CD14-positive monocyte (primary cell): ENCODE measurements around the gene CCS. TPM values are rescaled to one million over a fixed set of nuclear protein-coding genes. Genes with fewer than 3 reads are reported as not detected.

Experiments
- DNase-seq, 3 donors: peaks; one replicate each; pipeline ENCODE4 v3.0.0-alpha.2; 2011 to 2022
- H2AFZ ChIP-seq: 2 replicates; pipeline ENCODE4 v1.6.0; 2012; ENCODE audit warnings: mild to moderate bottlenecking, low read depth, low read length, inconsistent platforms; ENCODE audit not compliant: insufficient read depth, poor library complexity, severe bottlenecking
- H3K27ac ChIP-seq, 2 donors: 1 replicate in 1 of 2; 2 replicates in 1 of 2; pipeline ENCODE4 v1.5.1; 2012 to 2013; ENCODE audit warnings: low read length in 2 of 2, control low read depth in 1 of 2, inconsistent platforms in 1 of 2, low read depth in 1 of 2, mild to moderate bottlenecking in 1 of 2
- H3K27me3 ChIP-seq, 2 donors: one replicate each; pipeline versions ENCODE4 v1.6.0 to v1.6.1; 2011 to 2013; ENCODE audit warnings: low read length in 2 of 2; ENCODE audit not compliant: control insufficient read depth in 2 of 2, insufficient read depth in 2 of 2
- H3K36me3 ChIP-seq, 2 donors: replicated peaks in 1 of 2; 1 replicate in 1 of 2; 2 replicates in 1 of 2; pipeline versions ENCODE4 v1.5.1 to v1.6.1; 2012 to 2013; ENCODE audit warnings: low read length in 2 of 2, control low read depth in 1 of 2, inconsistent platforms in 1 of 2, mild to moderate bottlenecking in 1 of 2; ENCODE audit not compliant: insufficient read depth in 2 of 2, control insufficient read depth in 1 of 2
- H3K4me1 ChIP-seq, 2 donors: 1 replicate in 1 of 2; 2 replicates in 1 of 2; pipeline versions ENCODE4 v1.5.1 to v1.6.1; 2012 to 2013; ENCODE audit warnings: low read length in 2 of 2, control low read depth in 1 of 2, inconsistent platforms in 1 of 2, mild to moderate bottlenecking in 1 of 2, moderate library complexity in 1 of 2; ENCODE audit not compliant: insufficient read depth in 2 of 2, control insufficient read depth in 1 of 2
- H3K4me2 ChIP-seq: replicated peaks from 2 replicates; pipeline ENCODE3; 2012; ENCODE audit warnings: low read length, moderate library complexity, mild to moderate bottlenecking; ENCODE audit not compliant: poor library complexity, severe bottlenecking; ENCODE audit errors: extremely low read depth
- H3K4me3 ChIP-seq, 3 experiments: fragments of 200-600 bp in 1 of 3; sonication (generic) in 1 of 3; replicated peaks in 1 of 3; 1 replicate in 2 of 3; 2 replicates in 1 of 3; pipeline ENCODE4 v1.5.1; 2011 to 2013; ENCODE audit warnings: low read length in 3 of 3, mild to moderate bottlenecking in 3 of 3, control low read depth in 2 of 3, low read depth in 2 of 3, inconsistent platforms in 1 of 3, moderate library complexity in 1 of 3
- H3K79me2 ChIP-seq: 2 replicates; pipeline ENCODE4 v1.6.0; 2012; ENCODE audit warnings: mild to moderate bottlenecking, control low read depth, inconsistent platforms, low read length, moderate library complexity; ENCODE audit not compliant: insufficient read depth
- H3K9ac ChIP-seq: 2 replicates; pipeline ENCODE4 v1.6.0; 2017; ENCODE audit warnings: low read length, mild to moderate bottlenecking; ENCODE audit not compliant: insufficient read depth, poor library complexity, severe bottlenecking
- H3K9me3 ChIP-seq, 2 donors: replicated peaks in 1 of 2; 1 replicate in 1 of 2; 2 replicates in 1 of 2; pipeline versions ENCODE4 v1.5.1 to v1.6.1; 2012 to 2013; ENCODE audit warnings: low read length in 2 of 2, control low read depth in 1 of 2; ENCODE audit not compliant: control insufficient read depth in 1 of 2, insufficient read depth in 1 of 2
- H4K20me1 ChIP-seq: 2 replicates; pipeline ENCODE4 v1.6.0; 2012; ENCODE audit warnings: mild to moderate bottlenecking, low read length, control low read depth, moderate library complexity; ENCODE audit not compliant: insufficient read depth
- H3K27ac Mint-ChIP-seq, 7 donors: one replicate each; pipeline ENCODE4 v1.8.0; 2020; ENCODE audit warnings: mild to moderate bottlenecking in 7 of 7, mixed read lengths in 7 of 7, moderate library complexity in 6 of 7, inconsistent platforms in 2 of 7
- H3K27me3 Mint-ChIP-seq, 3 donors: one replicate each; pipeline ENCODE4 v1.8.0; 2021 to 2022; ENCODE audit warnings: low read depth in 3 of 3, mild to moderate bottlenecking in 3 of 3, mixed read lengths in 3 of 3, moderate library complexity in 3 of 3, inconsistent platforms in 1 of 3
- H3K36me3 Mint-ChIP-seq, 2 donors: one replicate each; pipeline ENCODE4 v1.8.0; 2020; ENCODE audit warnings: mixed read lengths in 2 of 2, inconsistent platforms in 1 of 2, mild to moderate bottlenecking in 1 of 2
- H3K4me1 Mint-ChIP-seq: one replicate; pipeline ENCODE4 v1.8.0; 2020; ENCODE audit warnings: mild to moderate bottlenecking, mixed read lengths
- H3K4me3 Mint-ChIP-seq, 2 donors: one replicate each; pipeline ENCODE4 v1.8.0; 2020; ENCODE audit warnings: mild to moderate bottlenecking in 2 of 2, mixed read lengths in 2 of 2, moderate library complexity in 1 of 2
- H3K9me3 Mint-ChIP-seq, 7 donors: one replicate each; pipeline ENCODE4 v1.8.0; 2020 to 2022; ENCODE audit warnings: mixed read lengths in 7 of 7, mild to moderate bottlenecking in 6 of 7, moderate library complexity in 6 of 7, inconsistent platforms in 2 of 7
- WGBS: methylation state at CpG from one replicate; pipeline ENCODE4 v1.1.5; 2013; ENCODE audit warnings: missing lambda C conversion rate; ENCODE audit not compliant: insufficient coverage; 5-methylcytosine and 5-hydroxymethylcytosine counted together
- intact Hi-C, 2 donors: fragments of 100-400 bp; cut with micrococcal nuclease; formaldehyde crosslinking; loops; one replicate each; pipeline versions ENCODE4 v1.15.0 to v1.15.1; 2023
- polyA plus RNA-seq, 3 donors: library from polyadenylated mRNA; depleted of rRNA in 1 of 3; unstranded in 2 of 3; stranded (reverse) in 1 of 3; fragments of 300-500 nt in 2 of 3; fragments of >200 nt in 1 of 3; fragmentation: Illumina TruSeq in 2 of 3; gene quantifications; 1 replicate in 2 of 3; 2 replicates in 1 of 3; pipeline ENCODE4 v1.2.3, GENCODE V29; 2012 to 2021
- TF ChIP-seq, protein P1 (sequence below): fragments of 200-600 bp; IDR thresholded peaks from one replicate; pipeline ENCODE4 v1.8.0; 2022; ENCODE audit warnings: antibody characterized with exemption, mild to moderate bottlenecking

CCS gene
- polyA plus RNA-seq, 3 donors, result 26.9 to 67.9 (median 37.0) TPM

DNA sequence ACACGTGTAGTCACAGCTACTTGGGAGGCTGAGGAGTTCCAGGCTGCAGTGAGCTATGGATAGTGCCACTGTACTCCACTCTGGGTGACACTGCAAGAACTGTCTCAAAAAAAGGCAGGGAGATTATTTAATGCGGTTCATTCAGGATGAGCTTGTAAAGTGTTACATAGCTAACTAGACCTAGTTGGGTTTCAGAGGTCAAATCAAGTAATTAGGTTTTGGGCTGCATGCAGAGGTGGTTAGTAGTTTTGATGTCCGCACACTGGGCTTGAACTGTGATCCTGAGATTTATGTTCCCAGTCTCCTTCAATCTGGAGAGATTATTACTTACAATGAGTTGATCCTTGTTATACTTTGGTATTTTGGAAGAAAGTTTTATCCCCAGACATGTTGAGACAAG lies 43.4 kb downstream of the CCS start:
- H2AFZ ChIP-seq, result no peak overlapping the region
- peaks cover 26 to 45% of the 10 kb centered on the region in 2 donors for H3K36me3 ChIP-seq
- intact Hi-C loops, result loop anchor here in 1 of 2 donors (5.0 kb wide), 1 partner anchor 41 kb away; the partner anchor contains the start of gene RBM4B
- H3K27me3 ChIP-seq, result no peaks in the 10 kb centered on the region
- Mint-ChIP-seq H3K4me3 (no peak overlapping the region), H3K4me1 (peaks cover 33% of the 10 kb centered on the region), H3K27ac (peak overlapping the region in 3 of 7 donors; percentile 3 to 63 (median 25)), H3K9me3 (peaks cover 0 to 2% (median 0%) of the 10 kb centered on the region in 7 donors), H3K27me3 (no peaks in the 10 kb centered on the region), H3K36me3 (peaks cover 24 to 51% of the 10 kb centered on the region in 2 donors)
- peaks cover 75% of the 10 kb centered on the region for H4K20me1 ChIP-seq
- WGBS, result 94% methylated on average over 2 of the region's 3 CpGs
- H3K4me2 ChIP-seq, result no peak overlapping the region
- H3K4me3 ChIP-seq, result no peak overlapping the region
- peak overlapping the region in 1 of 2 donors; percentile 46 for H3K27ac ChIP-seq
- no peak overlapping the region for H3K9ac ChIP-seq
- peaks cover 96% of the 10 kb centered on the region for H3K79me2 ChIP-seq
- TF ChIP-seq, protein P1, sequence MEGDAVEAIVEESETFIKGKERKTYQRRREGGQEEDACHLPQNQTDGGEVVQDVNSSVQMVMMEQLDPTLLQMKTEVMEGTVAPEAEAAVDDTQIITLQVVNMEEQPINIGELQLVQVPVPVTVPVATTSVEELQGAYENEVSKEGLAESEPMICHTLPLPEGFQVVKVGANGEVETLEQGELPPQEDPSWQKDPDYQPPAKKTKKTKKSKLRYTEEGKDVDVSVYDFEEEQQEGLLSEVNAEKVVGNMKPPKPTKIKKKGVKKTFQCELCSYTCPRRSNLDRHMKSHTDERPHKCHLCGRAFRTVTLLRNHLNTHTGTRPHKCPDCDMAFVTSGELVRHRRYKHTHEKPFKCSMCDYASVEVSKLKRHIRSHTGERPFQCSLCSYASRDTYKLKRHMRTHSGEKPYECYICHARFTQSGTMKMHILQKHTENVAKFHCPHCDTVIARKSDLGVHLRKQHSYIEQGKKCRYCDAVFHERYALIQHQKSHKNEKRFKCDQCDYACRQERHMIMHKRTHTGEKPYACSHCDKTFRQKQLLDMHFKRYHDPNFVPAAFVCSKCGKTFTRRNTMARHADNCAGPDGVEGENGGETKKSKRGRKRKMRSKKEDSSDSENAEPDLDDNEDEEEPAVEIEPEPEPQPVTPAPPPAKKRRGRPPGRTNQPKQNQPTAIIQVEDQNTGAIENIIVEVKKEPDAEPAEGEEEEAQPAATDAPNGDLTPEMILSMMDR, result no peak
- H3K9me3 ChIP-seq, result no peaks in the 10 kb centered on the region
- no peak for DNase-seq
- H3K4me1 ChIP-seq, result peaks cover 35 to 36% of the 10 kb centered on the region in 2 donors

DNA sequence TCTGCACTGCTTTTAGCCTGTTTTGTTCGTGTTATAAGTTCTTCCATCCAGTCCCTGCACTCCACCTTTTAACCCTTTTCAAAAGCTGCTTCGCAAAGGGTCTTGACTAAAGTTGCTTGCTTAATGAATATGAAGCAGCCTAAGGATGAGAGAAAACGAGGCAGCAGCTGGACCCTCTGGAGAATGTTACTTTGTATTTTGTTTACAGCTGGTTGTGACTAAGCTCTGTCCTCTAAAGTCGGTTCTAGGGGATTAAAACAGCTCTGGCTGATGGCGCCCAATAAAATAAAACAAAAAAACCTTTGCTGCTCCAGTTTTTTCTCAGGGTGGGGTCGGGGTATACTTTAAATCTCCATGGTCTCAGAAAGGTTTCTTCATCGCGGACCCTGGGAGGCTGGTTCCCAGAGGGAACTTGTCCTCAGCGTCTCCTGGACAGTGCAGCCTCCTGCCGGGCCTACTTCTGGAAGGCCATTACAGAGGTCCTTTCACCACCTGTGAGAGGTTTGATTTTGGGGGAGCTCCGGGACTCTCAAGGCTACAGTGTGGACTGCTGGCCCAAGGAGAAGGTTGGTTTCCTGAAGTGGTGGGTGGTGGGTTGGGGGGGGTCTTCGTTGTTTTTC lies 44.7 kb downstream of the CCS start:
- 55% methylated on average over 9 of the region's 12 CpGs for WGBS
- peak overlapping the region; percentile 88 for H3K9ac ChIP-seq
- peaks cover 44% of the 10 kb centered on the region for H3K4me1 Mint-ChIP-seq
- H3K4me2 ChIP-seq, result peak overlapping the region; percentile 68
- H2AFZ ChIP-seq, result peak overlapping the region; percentile 69
- intact Hi-C loops, result loop anchor here in 1 of 2 donors (2.0 to 5.0 kb wide), 2 partner anchors 21 to 40 kb away; partner anchors contain the start of genes RBM14 and RBM4B
- H3K36me3 ChIP-seq, result peaks cover 37 to 50% of the 10 kb centered on the region in 2 donors
- TF ChIP-seq, protein P1, result no peak
- peak overlapping the region; percentile 92 to 94 for H3K27ac ChIP-seq
- no peak for DNase-seq
- peaks cover 33 to 59% of the 10 kb centered on the region in 2 donors for H3K36me3 Mint-ChIP-seq
- H3K4me3 Mint-ChIP-seq, result peak overlapping the region; percentile 89 to 95
- H3K9me3 ChIP-seq, result no peaks in the 10 kb centered on the region
- H3K9me3 Mint-ChIP-seq, result peaks cover 0 to 2% (median 0%) of the 10 kb centered on the region in 7 donors
- H3K27me3 ChIP-seq, result no peaks in the 10 kb centered on the region
- H3K27me3 Mint-ChIP-seq, result no peaks in the 10 kb centered on the region
- H3K4me1 ChIP-seq, result peaks cover 43 to 45% of the 10 kb centered on the region in 2 donors
- peak overlapping the region; percentile 88 to 96 (median 93) for H3K27ac Mint-ChIP-seq
- peak overlapping the region; percentile 21 to 99 (median 94) for H3K4me3 ChIP-seq
- H4K20me1 ChIP-seq, result peaks cover 75% of the 10 kb centered on the region
- H3K79me2 ChIP-seq, result peaks cover 96% of the 10 kb centered on the region
